GM21737 (cell line): ENCODE data around the gene CSNK1E.

ENCODE experiments used
- ATAC-seq: cut with Tn5 transposase; IDR thresholded peaks from one replicate; pipeline ENCODE4 v1.9.1; 2021; ENCODE audit warnings: mild to moderate bottlenecking, moderate library complexity; ENCODE audit not compliant: unreplicated experiment

The CSNK1E gene

GRCh38 chr22:38308791-38309498 lies 8.3 kb downstream of the CSNK1E start:
- no peak for ATAC-seq

GRCh38 chr22:38305471-38306448 lies 11.5 kb downstream of the CSNK1E start:
- peak; percentile 60 for ATAC-seq

DNA sequence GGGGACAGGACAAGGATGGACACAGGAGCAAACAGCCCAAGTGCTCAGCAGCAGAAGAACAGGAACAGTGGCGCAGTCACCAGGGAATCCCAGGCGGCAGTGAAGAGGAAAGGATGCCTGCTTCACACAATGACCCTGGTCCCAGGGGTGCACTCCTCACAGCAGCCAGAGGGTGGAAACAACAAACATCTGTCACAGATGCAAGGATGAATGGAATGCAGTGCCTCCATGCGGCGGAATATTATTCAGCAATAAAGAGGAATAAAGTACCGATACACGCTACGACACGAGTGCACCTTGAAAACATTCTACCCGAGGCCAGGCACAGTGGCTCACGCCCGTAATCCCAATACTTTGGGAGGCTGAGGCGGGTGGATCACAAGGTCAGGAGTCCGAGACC lies 12.7 kb downstream of the CSNK1E start:
- ATAC-seq: no peak

- no peak for ATAC-seq
Observed at GRCh38 chr22:38303974-38304373, 13.3 kb downstream of the CSNK1E start.

DNA sequence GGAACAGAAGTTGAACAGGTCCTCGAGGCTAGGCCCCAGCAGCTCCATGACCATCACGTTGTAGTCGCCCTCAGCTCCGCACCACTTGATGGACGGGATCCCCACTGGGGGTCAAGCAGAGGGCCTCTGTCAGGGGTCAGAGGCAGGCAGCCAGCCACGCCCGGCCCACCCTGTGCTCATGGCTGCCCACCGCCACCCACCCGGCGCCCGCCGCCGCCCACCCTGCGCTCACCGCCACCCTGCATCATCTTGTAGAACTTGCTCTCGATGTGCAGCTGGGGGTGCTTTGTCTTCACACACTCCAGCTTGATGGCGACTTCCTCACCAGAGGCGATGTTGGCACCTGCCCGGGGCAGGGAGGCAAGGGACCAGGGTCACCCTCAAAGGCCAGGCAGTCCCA lies 14.3 kb downstream of the CSNK1E start:
- ATAC-seq: no peak

DNA sequence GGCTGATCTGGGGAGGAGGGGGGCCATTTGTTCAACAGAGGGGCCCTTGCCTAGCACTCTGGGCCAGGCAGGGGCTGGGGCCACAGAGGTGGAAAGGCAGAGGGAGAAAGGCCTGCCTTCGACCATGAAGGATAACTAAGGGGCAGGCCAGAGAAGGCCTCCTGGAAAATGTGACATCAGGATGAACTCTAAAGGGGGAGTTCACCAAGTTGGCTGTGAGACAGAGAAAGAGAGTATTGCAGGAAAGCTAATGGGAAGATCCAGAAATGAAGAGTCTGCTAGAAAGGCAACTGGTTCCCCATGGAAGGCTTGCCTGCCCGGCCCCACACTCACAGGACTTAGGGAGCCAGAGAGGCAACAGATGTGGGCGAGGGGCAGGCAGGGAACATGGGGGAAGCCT lies 16.3 kb downstream of the CSNK1E start:
- ATAC-seq: no peak

DNA sequence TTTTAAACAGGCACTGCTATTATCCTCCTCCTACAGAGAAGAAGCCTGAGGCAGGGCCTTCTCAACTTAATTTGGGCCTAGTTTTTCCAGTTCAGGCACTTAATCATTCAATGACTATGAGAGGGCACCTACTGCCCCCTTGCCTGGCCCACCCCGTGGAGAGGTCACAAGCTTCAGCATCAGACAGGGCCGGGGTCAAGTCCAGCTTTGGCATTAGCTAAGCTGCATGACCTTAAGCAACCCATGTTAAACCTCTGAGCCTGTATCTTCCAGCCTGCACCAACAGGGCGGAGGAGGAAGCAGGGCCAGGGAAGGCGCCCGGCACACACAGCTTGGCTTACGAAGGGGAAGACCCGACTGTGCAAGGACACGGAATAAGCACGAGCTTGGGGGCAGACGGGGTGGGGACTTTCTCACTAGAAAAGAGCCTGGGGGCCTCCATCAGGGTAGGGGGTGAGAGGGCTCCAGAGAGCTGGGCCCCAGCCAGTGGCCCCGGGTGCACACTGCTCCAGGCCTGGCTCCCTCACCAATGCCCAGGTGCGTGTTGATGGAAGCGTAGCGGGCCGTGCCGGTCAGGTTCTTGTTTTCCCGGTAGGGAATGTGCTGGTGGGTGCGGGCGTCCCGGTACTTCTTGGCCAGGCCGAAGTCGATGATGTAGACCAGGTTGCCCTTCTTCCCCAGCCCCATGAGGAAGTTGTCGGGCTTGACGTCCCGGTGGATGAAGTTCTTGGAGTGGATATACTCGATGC lies 16.9 kb downstream of the CSNK1E start:
- ATAC-seq: no peak

GRCh38 chr22:38299770-38300102 lies 17.5 kb downstream of the CSNK1E start:
- no peak for ATAC-seq

GRCh38 chr22:38298312-38299005 lies 18.8 kb downstream of the CSNK1E start:
- no peak for ATAC-seq

DNA sequence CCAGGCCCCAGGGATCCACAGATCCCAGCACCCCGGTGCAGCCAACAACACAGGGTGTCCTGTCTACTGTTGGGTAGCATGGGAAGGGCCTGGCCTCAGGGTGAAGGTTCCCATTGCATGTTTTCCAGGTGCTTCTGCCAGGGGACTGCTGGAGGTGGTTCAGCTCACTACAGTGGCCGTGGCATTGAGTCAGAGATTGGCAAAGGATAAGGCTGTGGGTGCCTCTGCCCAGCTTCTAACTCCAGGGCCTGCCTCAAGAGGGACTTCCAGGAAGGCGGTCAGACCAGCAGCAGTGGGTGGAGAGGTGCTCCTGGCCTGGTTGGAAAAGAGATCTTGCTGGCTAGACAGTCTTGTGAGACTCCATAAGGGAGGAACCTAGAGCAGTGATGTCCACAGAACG lies 20.9 kb downstream of the CSNK1E start:
- ATAC-seq: no peak

DNA sequence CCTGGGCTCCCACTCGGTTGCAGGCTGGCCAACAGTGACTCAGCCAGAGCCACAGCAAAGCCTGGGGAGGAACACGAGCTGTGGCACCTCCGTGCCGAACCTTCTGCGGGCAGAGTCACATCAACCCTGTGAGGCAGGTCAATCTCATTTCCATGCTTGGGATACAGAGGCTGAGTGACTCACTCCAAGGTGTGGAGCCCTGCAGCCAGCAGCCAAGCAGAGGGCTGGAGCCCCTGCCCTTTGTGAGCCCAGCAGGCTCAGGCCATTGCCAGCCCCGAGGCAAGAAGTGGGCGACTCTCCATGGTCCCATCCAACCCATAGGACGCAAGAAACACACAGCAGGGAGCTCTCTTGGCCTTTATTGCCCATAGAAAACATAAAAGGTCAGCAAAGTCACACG lies 21.4 kb downstream of the CSNK1E start:
- ATAC-seq: no peak

DNA sequence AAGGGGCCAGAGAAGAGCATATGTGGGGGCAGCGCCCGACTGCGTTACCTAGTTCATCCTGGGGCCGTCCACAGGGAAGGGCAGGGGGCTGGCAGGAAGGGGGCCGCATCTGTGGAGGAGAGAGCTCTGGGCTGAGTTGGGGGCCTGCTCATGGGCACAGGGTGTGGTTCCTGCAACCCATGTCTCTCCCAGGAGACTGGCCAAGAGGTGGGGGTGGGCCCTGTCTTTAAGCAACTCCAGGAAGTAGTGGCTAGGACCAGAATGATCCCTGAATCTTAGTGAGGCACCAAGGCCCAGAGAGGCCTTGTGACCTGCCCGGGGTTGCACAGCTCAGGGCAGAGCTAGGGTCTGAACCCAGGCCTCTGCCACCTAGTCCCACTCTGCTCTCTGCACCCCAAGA lies 21.9 kb downstream of the CSNK1E start:
- no peak for ATAC-seq

GRCh38 chr22:38294193-38294592 lies 23.0 kb downstream of the CSNK1E start:
- ATAC-seq: no peak

DNA sequence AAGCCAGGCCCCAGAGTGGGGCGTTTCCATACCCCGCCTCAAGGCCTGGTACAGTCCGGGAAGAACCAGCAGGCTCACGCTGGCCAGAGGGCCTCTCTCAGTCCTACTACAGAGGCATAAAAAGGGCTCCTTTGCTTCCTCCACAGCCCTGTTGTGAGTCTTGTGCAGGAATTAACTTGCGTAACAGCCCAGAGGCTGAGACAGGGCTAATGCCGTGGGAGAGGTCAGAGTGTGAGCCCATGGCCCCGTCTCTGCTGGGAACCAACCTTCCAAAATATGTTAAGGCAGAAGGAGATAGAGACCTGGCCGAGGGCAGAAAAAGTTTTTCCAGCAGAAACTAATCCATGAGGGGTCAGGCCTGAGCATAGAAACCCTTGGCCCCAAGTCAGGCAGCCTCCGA lies 24.5 kb downstream of the CSNK1E start:
- no peak for ATAC-seq

GRCh38 chr22:38291201-38291777 lies 25.9 kb downstream of the CSNK1E start:
- no peak for ATAC-seq

GRCh38 chr22:38290347-38290746 lies 26.9 kb downstream of the CSNK1E start:
- ATAC-seq: no peak

GRCh38 chr22:38289583-38290082 lies 27.6 kb downstream of the CSNK1E start:
- no peak for ATAC-seq

- no peak for ATAC-seq
Observed at GRCh38 chr22:38286915-38287669, 30.1 kb downstream of the CSNK1E start.

- ATAC-seq: no peak
Observed at GRCh38 chr22:38285018-38285417, 32.2 kb downstream of the CSNK1E start.

GRCh38 chr22:38284042-38284402 lies 33.2 kb downstream of the CSNK1E start:
- ATAC-seq: no peak
